Nephron (organoid): ENCODE results near the gene RAI14.
"Not testable (repeated sequence)": the region's sequence is repeated elsewhere in the genome, so short reads cannot be mapped to it uniquely, and the experiment has no call there.

Experiments
- H3K27ac Mint-ChIP-seq, 3 experiments: 2 replicates each; pipeline ENCODE4 v1.8.0; 2020; ENCODE audit warnings: mixed read lengths in 3 of 3, mild to moderate bottlenecking in 2 of 3, moderate library complexity in 1 of 3
- H3K27me3 Mint-ChIP-seq: 2 replicates; pipeline ENCODE4 v1.8.0; 2021; ENCODE audit warnings: low read depth, mild to moderate bottlenecking, moderate library complexity, mixed read lengths
- H3K36me3 Mint-ChIP-seq: 2 replicates; pipeline ENCODE4 v1.8.0; 2020; ENCODE audit warnings: low read depth, mixed read lengths
- H3K4me1 Mint-ChIP-seq: 2 replicates; pipeline ENCODE4 v1.8.0; 2020; ENCODE audit warnings: mixed read lengths
- H3K4me3 Mint-ChIP-seq, 3 experiments: 2 replicates each; pipeline ENCODE4 v1.8.0; 2020; ENCODE audit warnings: mild to moderate bottlenecking in 3 of 3, mixed read lengths in 3 of 3, moderate library complexity in 2 of 3
- H3K9me3 Mint-ChIP-seq: 2 replicates; pipeline ENCODE4 v1.8.0; 2020; ENCODE audit warnings: mixed read lengths
- TF ChIP-seq, protein P1 (sequence below), 3 experiments: fragments of 200-600 bp; sonication (generic); IDR thresholded peaks; one replicate each; pipeline ENCODE4 v1.5.0; 2021; ENCODE audit warnings: antibody characterized with exemption in 3 of 3; ENCODE audit not compliant: unreplicated experiment in 3 of 3

Gene RAI14

DNA sequence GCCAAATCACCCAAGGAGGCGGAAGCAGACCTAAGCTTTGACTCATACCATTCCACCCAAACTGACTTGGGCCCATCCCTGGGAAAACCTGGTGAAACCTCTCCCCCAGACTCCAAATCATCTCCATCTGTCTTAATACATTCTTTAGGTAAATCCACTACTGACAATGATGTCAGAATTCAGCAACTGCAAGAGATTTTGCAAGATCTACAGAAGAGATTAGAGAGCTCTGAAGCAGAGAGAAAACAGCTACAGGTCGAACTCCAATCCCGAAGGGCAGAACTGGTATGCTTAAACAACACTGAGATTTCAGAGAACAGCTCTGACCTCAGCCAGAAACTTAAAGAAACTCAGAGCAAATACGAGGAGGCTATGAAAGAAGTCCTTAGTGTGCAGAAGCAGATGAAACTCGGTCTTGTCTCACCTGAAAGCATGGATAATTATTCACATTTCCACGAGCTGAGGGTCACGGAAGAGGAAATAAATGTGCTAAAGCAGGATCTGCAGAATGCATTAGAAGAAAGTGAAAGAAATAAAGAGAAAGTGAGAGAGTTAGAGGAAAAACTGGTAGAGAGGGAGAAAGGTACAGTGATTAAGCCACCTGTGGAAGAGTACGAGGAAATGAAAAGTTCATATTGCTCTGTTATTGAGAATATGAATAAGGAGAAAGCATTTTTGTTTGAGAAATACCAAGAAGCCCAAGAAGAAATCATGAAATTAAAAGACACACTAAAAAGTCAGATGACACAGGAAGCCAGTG, 167.0 kb downstream of the RAI14 start:
- TF ChIP-seq, protein P1, sequence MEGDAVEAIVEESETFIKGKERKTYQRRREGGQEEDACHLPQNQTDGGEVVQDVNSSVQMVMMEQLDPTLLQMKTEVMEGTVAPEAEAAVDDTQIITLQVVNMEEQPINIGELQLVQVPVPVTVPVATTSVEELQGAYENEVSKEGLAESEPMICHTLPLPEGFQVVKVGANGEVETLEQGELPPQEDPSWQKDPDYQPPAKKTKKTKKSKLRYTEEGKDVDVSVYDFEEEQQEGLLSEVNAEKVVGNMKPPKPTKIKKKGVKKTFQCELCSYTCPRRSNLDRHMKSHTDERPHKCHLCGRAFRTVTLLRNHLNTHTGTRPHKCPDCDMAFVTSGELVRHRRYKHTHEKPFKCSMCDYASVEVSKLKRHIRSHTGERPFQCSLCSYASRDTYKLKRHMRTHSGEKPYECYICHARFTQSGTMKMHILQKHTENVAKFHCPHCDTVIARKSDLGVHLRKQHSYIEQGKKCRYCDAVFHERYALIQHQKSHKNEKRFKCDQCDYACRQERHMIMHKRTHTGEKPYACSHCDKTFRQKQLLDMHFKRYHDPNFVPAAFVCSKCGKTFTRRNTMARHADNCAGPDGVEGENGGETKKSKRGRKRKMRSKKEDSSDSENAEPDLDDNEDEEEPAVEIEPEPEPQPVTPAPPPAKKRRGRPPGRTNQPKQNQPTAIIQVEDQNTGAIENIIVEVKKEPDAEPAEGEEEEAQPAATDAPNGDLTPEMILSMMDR (IDR thresholded peaks at IDR 0.05; ENCODE audit: unreplicated experiment in 3 of 3) = no peak
- Mint-ChIP-seq H3K36me3 (peaks cover 62% of the 10 kb centered on the region), H3K27ac (no peak overlapping the region), H3K27me3 (no peaks in the 10 kb centered on the region), H3K9me3 (no peaks in the 10 kb centered on the region), H3K4me3 (no peak overlapping the region), H3K4me1 (no peaks in the 10 kb centered on the region)

DNA sequence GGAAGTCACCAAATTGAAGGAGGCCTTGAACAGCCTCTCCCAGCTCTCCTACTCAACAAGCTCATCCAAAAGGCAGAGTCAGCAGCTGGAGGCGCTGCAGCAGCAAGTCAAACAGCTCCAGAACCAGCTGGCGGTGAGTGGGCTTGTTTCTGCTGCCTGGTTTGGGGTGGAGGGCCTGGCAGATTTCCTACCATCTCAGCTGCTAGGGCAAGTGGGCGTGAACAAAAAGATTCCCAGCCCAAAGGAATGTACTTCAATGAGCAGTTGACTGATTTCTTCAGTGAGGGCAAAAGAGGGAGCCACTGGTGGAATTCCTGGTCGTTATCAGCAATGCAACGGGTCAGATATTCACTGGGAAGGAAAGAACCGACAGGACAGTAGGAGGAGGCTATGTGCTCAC, 170.2 kb downstream of the RAI14 start:
- Mint-ChIP-seq H3K4me3 (no peak overlapping the region), H3K27ac (no peak overlapping the region), H3K27me3 (no peaks in the 10 kb centered on the region), H3K9me3 (no peaks in the 10 kb centered on the region), H3K4me1 (peaks cover 4% of the 10 kb centered on the region), H3K36me3 (peaks cover 73% of the 10 kb centered on the region)
- TF ChIP-seq, protein P1 (IDR thresholded peaks at IDR 0.05; ENCODE audit: unreplicated experiment in 3 of 3) = no peak

DNA sequence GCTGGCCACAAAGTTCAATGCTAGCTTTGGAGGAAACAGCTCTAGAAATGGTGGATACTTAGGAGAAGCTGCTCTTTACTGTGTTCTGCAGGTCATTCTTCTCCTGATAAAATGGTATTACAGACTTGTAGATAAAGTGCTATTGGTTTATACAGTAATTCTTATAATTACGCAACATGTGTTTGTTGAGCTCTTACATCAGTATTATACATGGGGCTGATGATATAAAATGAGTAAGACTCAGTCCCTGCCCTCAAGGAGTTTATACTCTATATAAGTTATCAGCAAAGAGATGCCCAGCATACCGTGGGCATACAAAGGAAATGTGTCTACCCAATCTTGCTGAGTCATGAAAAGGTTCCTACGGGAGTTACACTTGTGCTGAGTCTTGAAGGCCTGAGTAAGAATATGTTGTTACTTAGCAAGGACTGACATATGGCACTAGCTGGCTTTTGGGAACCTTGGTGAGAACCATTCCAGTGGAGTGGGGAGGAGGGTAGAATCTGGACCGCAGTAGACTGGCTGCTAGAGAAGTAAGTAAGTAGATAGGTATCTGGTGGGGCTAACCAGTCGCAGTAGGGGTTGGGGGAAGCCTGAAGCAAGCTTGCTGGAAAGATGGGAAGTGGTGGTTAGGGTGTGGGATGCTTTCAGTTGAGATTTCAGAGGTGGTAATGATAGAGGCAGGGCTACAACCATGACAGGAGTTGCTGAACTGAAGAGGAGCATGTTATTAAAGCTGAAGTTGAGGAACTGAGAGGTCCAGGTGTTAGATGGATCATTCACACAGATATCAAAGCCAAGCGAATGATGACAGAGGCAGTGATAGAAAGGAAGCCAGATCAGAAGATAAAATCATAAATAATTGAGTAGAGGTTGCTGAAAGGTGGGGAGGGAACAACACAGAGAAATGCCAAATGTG, 171.7 kb downstream of the RAI14 start:
- Mint-ChIP-seq H3K27ac (no peak overlapping the region), H3K9me3 (no peaks in the 10 kb centered on the region), H3K4me3 (no peak overlapping the region), H3K36me3 (peaks cover 80% of the 10 kb centered on the region), H3K4me1 (peaks cover 5% of the 10 kb centered on the region), H3K27me3 (no peaks in the 10 kb centered on the region)
- TF ChIP-seq, protein P1 (IDR thresholded peaks at IDR 0.05; ENCODE audit: unreplicated experiment in 3 of 3) = no peak

DNA sequence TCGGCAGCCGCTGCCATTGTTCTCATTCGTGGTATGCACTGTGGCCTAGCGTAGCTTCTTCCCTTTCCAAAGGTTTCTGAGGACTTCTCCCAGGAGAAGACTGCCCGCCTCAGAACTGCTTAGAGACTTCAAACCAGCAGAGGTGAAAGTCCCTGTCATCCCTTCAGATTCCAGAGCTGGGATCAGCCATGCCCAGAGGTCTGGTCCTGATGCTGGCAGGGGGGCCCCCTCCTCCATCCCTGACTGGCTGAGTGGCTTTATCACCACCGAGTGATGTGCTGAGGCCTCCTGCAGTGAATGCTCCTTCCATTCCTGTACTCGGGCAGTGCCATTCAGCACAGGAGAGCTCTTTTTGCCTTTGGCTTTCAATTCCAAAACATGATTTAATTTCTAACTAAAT, 174.7 kb downstream of the RAI14 start:
- H3K27ac Mint-ChIP-seq = peak overlapping the region in 1 of 3 experiments; percentile 44
- H3K4me1 Mint-ChIP-seq, H3K27me3 Mint-ChIP-seq, H3K4me3 Mint-ChIP-seq, H3K9me3 Mint-ChIP-seq: not testable (repeated sequence)
- peaks cover 71% of the 10 kb centered on the region for H3K36me3 Mint-ChIP-seq

DNA sequence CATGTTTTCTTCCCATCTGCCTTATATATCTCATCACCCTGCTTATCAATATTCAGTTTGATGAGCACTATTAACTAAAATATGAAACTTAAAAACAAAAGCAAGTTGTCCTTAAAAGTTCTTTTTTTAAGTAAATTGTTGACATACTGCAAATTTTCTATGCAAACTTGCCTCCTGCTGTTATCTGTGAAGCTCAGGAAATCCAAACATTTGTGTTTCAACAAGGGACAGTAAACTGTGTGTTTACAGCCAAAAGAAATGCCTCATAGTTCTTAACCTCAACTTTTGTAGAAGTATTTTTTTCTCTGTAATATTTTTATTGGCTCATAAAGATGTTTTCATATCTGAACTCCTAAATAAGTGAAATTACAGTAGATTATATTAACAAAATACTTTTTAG, 175.2 kb downstream of the RAI14 start:
- Mint-ChIP-seq H3K4me1 (peaks cover 5% of the 10 kb centered on the region), H3K4me3 (no peak overlapping the region), H3K36me3 (peaks cover 66% of the 10 kb centered on the region), H3K27ac (peak overlapping the region in 2 of 3 experiments; percentile 44 to 54), H3K27me3 (no peaks in the 10 kb centered on the region), H3K9me3 (no peaks in the 10 kb centered on the region)
- TF ChIP-seq, protein P1 (IDR thresholded peaks at IDR 0.05; ENCODE audit: unreplicated experiment in 3 of 3) = no peak

DNA sequence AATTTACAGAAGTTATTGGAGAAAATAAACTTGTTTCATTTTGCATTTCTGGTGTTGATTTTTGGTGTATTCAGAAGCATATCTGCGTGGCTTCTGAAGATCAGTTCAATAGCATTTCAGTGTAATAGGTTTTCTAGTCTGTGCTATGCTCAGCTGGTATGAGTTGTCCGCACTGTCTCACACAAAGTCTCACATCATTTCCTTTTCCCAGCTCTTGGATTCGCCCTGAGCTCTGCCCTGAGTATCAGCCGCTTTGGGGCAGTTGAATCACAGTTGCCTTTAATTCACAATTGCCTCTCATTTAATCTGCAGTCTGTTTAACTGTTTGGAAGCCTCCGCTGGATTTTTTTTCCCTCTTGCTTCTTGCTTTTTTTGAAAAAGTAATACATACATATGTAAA, 176.4 kb downstream of the RAI14 start:
- Mint-ChIP-seq H3K9me3 (no peaks in the 10 kb centered on the region), H3K27me3 (no peaks in the 10 kb centered on the region), H3K4me3 (no peak overlapping the region), H3K27ac (peak overlapping the region in 2 of 3 experiments; percentile 44 to 54), H3K4me1 (peaks cover 5% of the 10 kb centered on the region), H3K36me3 (peaks cover 54% of the 10 kb centered on the region)
- TF ChIP-seq, protein P1 (IDR thresholded peaks at IDR 0.05; ENCODE audit: unreplicated experiment in 3 of 3) = no peak
